Urinary bladder (tissue), 4 donors: ENCODE results near the gene SPEF1. TPM values are rescaled to one million over a fixed set of nuclear protein-coding genes. Genes with fewer than 3 reads are reported as not detected.
A peak's percentile ranks its signal among the peaks of the same experiment; 100 is the strongest.

ENCODE experiments used
- DNase-seq: peaks from one replicate; pipeline ENCODE4 v3.0.0-alpha.2; 2015; ENCODE audit errors: extremely low spot score
- H3K27ac ChIP-seq: one replicate; pipeline ENCODE4 v1.5.1; 2013; ENCODE audit warnings: low read depth, mild to moderate bottlenecking, moderate library complexity
- H3K36me3 ChIP-seq: one replicate; pipeline ENCODE4 v1.6.1; 2013; ENCODE audit warnings: mild to moderate bottlenecking, moderate library complexity; ENCODE audit not compliant: insufficient read depth
- H3K4me1 ChIP-seq: one replicate; pipeline ENCODE4 v1.6.1; 2013; ENCODE audit warnings: mild to moderate bottlenecking, moderate library complexity; ENCODE audit not compliant: insufficient read depth
- H3K4me3 ChIP-seq: one replicate; pipeline ENCODE4 v1.5.1; 2013; ENCODE audit warnings: low read depth, low read length
- WGBS: extraction: QIAGEN DNeasy Blood & Tissue Kit; methylation state at CpG from one replicate; pipeline ENCODE4 v1.1.7; 2013; 5-methylcytosine and 5-hydroxymethylcytosine counted together
- polyA plus RNA-seq: library from polyadenylated mRNA; stranded (reverse); fragments of 200-250 nt; gene quantifications from one replicate; pipeline ENCODE4 v1.2.3, GENCODE V29; 2013
- total RNA-seq: library from RNA; depleted of rRNA; stranded (reverse); fragments of >200 nt; gene quantifications from one replicate; pipeline ENCODE4 v1.2.3, GENCODE V29; 2014
- donor health status: healthy with polysubstance abuse.
- donor health status: healthy.

Gene SPEF1
- total and polyA plus RNA-seq, 2 donors = 0.16 TPM; not detected in 1

GRCh38 chr20:3788685-3789155 is 7.5 kb upstream of the SPEF1 start:
- Histone ChIP-seq H3K27ac (no peak overlapping the region), H3K4me1 (no peaks in the 10 kb centered on the region), H3K36me3 (no peaks in the 10 kb centered on the region), H3K4me3 (no peak overlapping the region)
- DNase-seq = no peak
- WGBS = 59% methylated on average over 4 of the region's 4 CpGs

GRCh38 chr20:3787324-3788014 is 6.2 kb upstream of the SPEF1 start:
- Histone ChIP-seq H3K4me3 (no peak overlapping the region), H3K4me1 (no peaks in the 10 kb centered on the region), H3K36me3 (no peaks in the 10 kb centered on the region), H3K27ac (no peak overlapping the region)
- WGBS = 63% methylated on average over 5 of the region's 5 CpGs
- no peak for DNase-seq

- Histone ChIP-seq H3K4me1 (no peaks in the 10 kb centered on the region), H3K4me3 (peak within 1 kb of the TSS; percentile 88), H3K36me3 (no peaks in the 10 kb centered on the region), H3K27ac (peak within 1 kb of the TSS; percentile 81)
- DNase-seq = no peak
- 3% methylated on average over 70 of the region's 70 CpGs for WGBS
These were observed 5.5 kb upstream of the SPEF1 start, which contains the start of gene CENPB for GRCh38 chr20:3786665-3787323. TSS of gene CENPB (minus strand) at chr20:3786740. CDS start at chr20:3786483, 257 bp downstream.

- no peaks in the 10 kb centered on the region for H3K36me3 ChIP-seq
- WGBS = 1% methylated on average over 35 of the region's 35 CpGs
- no peaks in the 10 kb centered on the region for H3K4me1 ChIP-seq
- H3K4me3 ChIP-seq = peak overlapping the region; percentile 88
- H3K27ac ChIP-seq = peak overlapping the region; percentile 81
- DNase-seq = no peak
These were observed 4.9 kb upstream of the SPEF1 start for GRCh38 chr20:3786126-3786484.

GRCh38 chr20:3785240-3786125 is 4.2 kb upstream of the SPEF1 start:
- peak overlapping the region; percentile 88 for H3K4me3 ChIP-seq
- no peaks in the 10 kb centered on the region for H3K36me3 ChIP-seq
- no peak for DNase-seq
- H3K4me1 ChIP-seq = no peaks in the 10 kb centered on the region
- WGBS = 23% methylated on average over 79 of the region's 79 CpGs
- H3K27ac ChIP-seq = no peak overlapping the region

GRCh38 chr20:3784863-3785239 is 3.6 kb upstream of the SPEF1 start:
- DNase-seq = no peak
- no peaks in the 10 kb centered on the region for H3K36me3 ChIP-seq
- H3K27ac ChIP-seq = no peak overlapping the region
- no peak overlapping the region for H3K4me3 ChIP-seq
- no peaks in the 10 kb centered on the region for H3K4me1 ChIP-seq
- 83% methylated on average over 6 of the region's 6 CpGs for WGBS

- Histone ChIP-seq H3K4me1 (no peaks in the 10 kb centered on the region), H3K27ac (no peak overlapping the region), H3K36me3 (no peaks in the 10 kb centered on the region), H3K4me3 (no peak overlapping the region)
- DNase-seq = no peak
- WGBS = 76% methylated on average over 17 of the region's 17 CpGs
These were observed 3.1 kb upstream of the SPEF1 start for GRCh38 chr20:3784216-3784853.

GRCh38 chr20:3783511-3784195 is 2.4 kb upstream of the SPEF1 start:
- Histone ChIP-seq H3K4me3 (no peak overlapping the region), H3K36me3 (no peaks in the 10 kb centered on the region), H3K4me1 (no peaks in the 10 kb centered on the region), H3K27ac (no peak overlapping the region)
- DNase-seq = no peak
- WGBS = 68% methylated on average over 10 of the region's 10 CpGs

- H3K4me1 ChIP-seq = no peaks in the 10 kb centered on the region
- H3K4me3 ChIP-seq = no peak overlapping the region
- no peak overlapping the region for H3K27ac ChIP-seq
- no peak for DNase-seq
- no peaks in the 10 kb centered on the region for H3K36me3 ChIP-seq
- 59% methylated on average over 2 of the region's 2 CpGs for WGBS
These were observed 1.8 kb upstream of the SPEF1 start for GRCh38 chr20:3783068-3783489.

- WGBS = 75% methylated on average over 6 of the region's 6 CpGs
These were observed 1.3 kb upstream of the SPEF1 start for GRCh38 chr20:3782597-3782996.

GRCh38 chr20:3778976-3779375 is 2.3 kb downstream of the SPEF1 start:
- no peaks in the 10 kb centered on the region for H3K36me3 ChIP-seq
- no peak overlapping the region for H3K27ac ChIP-seq
- peaks cover 2% of the 10 kb centered on the region for H3K4me1 ChIP-seq
- DNase-seq = no peak
- WGBS = 31% methylated on average over 18 of the region's 18 CpGs
- H3K4me3 ChIP-seq = no peak overlapping the region

More at GRCh38 chr20:3782597-3782996, 1.3 kb upstream of the SPEF1 start:
- H3K36me3 ChIP-seq = no peaks in the 10 kb centered on the region
- DNase-seq = no peak
- H3K4me1 ChIP-seq = peaks cover 2% of the 10 kb centered on the region
- H3K27ac ChIP-seq = no peak overlapping the region
- no peak overlapping the region for H3K4me3 ChIP-seq

GRCh38 chr20:3777716-3778629 is 3.3 kb downstream of the SPEF1 start:
- no peak overlapping the region for H3K27ac ChIP-seq

More at GRCh38 chr20:3777716-3778629, 3.3 kb downstream of the SPEF1 start:
- peak overlapping the region; percentile 37 for H3K4me3 ChIP-seq
- no peak for DNase-seq
- H3K4me1 ChIP-seq = peaks cover 2% of the 10 kb centered on the region
- H3K36me3 ChIP-seq = no peaks in the 10 kb centered on the region
- WGBS = 3% methylated on average over 70 of the region's 70 CpGs
